HG02973 (cell line): Measurements from ENCODE around the gene MMAB.

Experiments used
- ATAC-seq: cut with Tn5 transposase; IDR thresholded peaks from one replicate; pipeline ENCODE4 v1.9.1; 2021; ENCODE audit warnings: moderate library complexity; ENCODE audit not compliant: unreplicated experiment

Gene MMAB

GRCh38 chr12:109541413-109541726, 31.9 kb downstream of the MMAB start:
- no peak for ATAC-seq

- ATAC-seq: no peak
Measured at GRCh38 chr12:109540526-109541412, 32.5 kb downstream of the MMAB start.

- ATAC-seq: no peak
Measured at GRCh38 chr12:109539508-109539907, 33.8 kb downstream of the MMAB start.

GRCh38 chr12:109538191-109538863, 35.0 kb downstream of the MMAB start:
- no peak for ATAC-seq

- no peak for ATAC-seq
Measured at GRCh38 chr12:109537136-109537535, 36.2 kb downstream of the MMAB start.

GRCh38 chr12:109535863-109536250, 37.4 kb downstream of the MMAB start:
- no peak for ATAC-seq

- ATAC-seq: no peak
Measured at GRCh38 chr12:109535231-109535862, 38.0 kb downstream of the MMAB start.

GRCh38 chr12:109534456-109534855, 38.8 kb downstream of the MMAB start:
- ATAC-seq: no peak

GRCh38 chr12:109533487-109533740, 39.9 kb downstream of the MMAB start:
- ATAC-seq: no peak

GRCh38 chr12:109532721-109533486, 40.4 kb downstream of the MMAB start:
- ATAC-seq: no peak

- no peak for ATAC-seq
Measured at GRCh38 chr12:109531411-109531810, 41.9 kb downstream of the MMAB start.

- no peak for ATAC-seq
Measured at GRCh38 chr12:109529691-109530640, 43.3 kb downstream of the MMAB start.

GRCh38 chr12:109527489-109528123, 45.7 kb downstream of the MMAB start:
- ATAC-seq: no peak

- ATAC-seq: no peak
Measured at GRCh38 chr12:109525279-109525585, 48.1 kb downstream of the MMAB start.

GRCh38 chr12:109524466-109525278, 48.6 kb downstream of the MMAB start:
- no peak for ATAC-seq

GRCh38 chr12:109523504-109523903, 49.8 kb downstream of the MMAB start:
- no peak for ATAC-seq

- no peak for ATAC-seq
Measured at GRCh38 chr12:109523071-109523470, 50.2 kb downstream of the MMAB start.

- no peak for ATAC-seq
Measured at GRCh38 chr12:109521831-109522230, 51.5 kb downstream of the MMAB start.

- no peak for ATAC-seq
Measured at GRCh38 chr12:109519787-109520186, 53.5 kb downstream of the MMAB start.
